GM18511 (cell line): ENCODE results near the gene MAEA.

ENCODE experiments used
- ATAC-seq: cut with Tn5 transposase; IDR thresholded peaks from one replicate; pipeline ENCODE4 v1.9.1; 2021; ENCODE audit warnings: mild to moderate bottlenecking, moderate library complexity; ENCODE audit not compliant: unreplicated experiment

MAEA gene

GRCh38 chr4:1376841-1377605, 87.3 kb downstream of the MAEA start:
- no peak for ATAC-seq

DNA sequence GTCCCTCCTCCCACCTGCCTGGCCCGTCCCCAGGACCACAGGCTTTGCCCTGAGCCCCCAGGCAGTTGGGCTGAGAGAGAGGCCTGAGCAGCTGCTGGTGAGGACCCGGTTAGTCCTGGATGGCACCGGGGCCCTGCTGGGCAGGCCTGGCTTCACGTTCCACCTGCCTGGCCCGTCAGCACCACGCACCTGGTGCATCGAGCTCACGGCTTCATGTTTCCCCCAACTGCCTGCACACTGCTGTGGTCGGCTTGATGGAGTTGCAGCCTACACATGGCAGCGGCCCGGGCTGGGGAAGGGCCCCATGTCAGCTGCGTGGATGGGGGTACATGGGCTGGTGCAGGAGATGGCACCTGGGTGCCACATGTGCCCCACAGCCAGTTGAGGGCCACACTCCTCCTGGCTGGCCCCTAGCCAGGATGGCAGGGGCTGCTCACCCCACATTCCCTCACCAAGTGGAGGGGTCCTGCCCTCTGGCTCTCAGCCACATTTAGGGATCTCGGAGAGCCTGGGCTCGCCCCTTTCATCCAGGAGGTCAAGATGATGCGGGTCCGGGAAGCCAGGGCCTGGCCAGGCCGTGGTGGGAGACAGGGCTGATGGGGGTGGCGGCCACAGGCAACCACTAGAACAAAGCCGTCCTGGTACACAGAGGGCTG, 88.0 kb downstream of the MAEA start:
- no peak for ATAC-seq

- ATAC-seq, result no peak
Observed at GRCh38 chr4:1378559-1379231, 89.0 kb downstream of the MAEA start.

GRCh38 chr4:1379351-1379781, 89.7 kb downstream of the MAEA start:
- no peak for ATAC-seq

GRCh38 chr4:1379801-1380331, 90.2 kb downstream of the MAEA start:
- no peak for ATAC-seq

DNA sequence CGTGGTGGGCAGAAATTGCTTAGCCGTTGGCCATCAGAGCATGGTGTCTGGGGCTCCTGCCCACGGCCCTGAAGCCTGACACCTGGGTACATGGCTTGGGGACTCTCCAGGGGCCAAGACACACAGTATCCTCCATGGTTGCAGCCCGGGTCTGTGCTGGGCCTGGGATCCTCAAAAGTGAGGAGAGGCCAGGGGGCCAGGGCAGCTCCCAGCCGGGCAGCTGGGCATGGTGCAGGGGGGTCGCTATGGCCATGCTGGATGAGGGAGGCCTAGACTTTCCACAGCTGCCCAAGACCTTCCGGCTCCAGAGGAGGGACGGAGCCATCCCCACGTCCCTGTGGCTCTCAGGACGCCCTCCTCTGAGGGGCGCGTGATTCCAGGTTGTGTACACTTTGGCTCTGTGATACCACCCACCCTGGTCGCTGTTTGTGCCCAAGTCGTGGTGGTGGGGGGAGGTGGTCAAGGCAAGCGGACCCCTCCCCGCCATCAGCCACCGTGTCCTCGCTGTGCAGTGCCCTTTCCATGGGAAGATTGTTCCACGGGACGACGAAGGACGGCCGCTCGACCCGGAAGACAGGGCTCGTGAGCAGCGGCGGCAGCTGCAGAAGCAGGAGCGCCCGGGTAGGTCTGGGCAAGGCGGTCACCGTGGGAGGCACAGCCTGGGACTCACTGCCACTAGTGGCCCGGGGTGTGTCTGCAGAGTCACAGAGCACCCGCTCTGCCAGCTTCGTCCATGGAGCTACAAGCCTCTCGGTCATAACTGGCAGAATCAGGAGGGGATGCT, 90.9 kb downstream of the MAEA start:
- no peak for ATAC-seq

DNA sequence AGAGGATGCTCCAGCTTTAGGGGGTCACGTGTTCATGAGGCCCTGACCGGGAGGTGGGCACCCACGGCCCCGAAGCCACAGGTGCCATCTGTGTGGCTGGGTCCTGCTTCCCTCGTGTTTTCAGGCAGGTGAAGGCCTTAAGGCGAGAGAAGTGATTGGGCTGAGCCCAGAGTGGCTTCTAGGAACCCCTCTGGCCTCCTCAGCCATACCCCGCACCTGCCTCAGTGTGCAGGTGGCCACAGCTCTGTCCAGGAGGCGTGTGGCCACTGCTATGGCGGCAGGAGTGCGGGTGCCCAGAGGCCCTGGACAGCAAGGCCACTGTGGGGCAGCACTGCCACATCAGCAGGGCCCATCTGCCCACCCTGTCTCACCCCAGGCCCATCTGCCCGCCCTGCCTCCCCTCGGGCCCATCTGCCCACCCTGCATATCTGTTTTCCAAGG, 91.5 kb downstream of the MAEA start:
- ATAC-seq, result no peak

DNA sequence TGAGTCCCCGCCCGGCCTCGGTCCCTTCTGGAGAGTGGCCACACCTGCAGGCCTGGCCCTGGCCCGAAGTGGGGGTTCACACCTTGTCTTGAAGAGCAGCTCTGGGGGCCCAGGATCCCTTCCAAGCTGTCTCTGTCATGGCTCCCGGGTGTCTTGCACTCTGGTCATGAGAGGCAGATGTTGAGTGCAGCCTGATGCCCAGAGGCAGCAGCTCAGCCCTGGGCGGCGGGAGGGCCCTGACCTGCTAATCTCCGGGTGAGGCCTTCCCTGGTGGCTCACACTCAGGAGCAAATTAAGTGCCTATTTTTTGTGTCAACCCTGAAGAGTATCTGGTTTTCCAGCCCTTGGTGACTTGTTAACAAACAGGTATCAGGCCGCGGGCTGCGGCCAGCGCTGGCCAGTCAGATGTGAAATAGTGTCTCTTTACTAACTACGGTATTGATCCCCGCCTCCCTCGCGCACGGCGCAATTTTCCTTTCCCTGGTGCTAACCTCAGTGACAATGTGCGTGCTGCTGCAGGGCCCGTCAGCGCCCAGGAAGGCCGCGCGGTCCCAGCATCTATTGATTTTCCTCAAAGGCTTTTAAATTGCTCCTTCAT, 92.4 kb downstream of the MAEA start:
- no peak for ATAC-seq

DNA sequence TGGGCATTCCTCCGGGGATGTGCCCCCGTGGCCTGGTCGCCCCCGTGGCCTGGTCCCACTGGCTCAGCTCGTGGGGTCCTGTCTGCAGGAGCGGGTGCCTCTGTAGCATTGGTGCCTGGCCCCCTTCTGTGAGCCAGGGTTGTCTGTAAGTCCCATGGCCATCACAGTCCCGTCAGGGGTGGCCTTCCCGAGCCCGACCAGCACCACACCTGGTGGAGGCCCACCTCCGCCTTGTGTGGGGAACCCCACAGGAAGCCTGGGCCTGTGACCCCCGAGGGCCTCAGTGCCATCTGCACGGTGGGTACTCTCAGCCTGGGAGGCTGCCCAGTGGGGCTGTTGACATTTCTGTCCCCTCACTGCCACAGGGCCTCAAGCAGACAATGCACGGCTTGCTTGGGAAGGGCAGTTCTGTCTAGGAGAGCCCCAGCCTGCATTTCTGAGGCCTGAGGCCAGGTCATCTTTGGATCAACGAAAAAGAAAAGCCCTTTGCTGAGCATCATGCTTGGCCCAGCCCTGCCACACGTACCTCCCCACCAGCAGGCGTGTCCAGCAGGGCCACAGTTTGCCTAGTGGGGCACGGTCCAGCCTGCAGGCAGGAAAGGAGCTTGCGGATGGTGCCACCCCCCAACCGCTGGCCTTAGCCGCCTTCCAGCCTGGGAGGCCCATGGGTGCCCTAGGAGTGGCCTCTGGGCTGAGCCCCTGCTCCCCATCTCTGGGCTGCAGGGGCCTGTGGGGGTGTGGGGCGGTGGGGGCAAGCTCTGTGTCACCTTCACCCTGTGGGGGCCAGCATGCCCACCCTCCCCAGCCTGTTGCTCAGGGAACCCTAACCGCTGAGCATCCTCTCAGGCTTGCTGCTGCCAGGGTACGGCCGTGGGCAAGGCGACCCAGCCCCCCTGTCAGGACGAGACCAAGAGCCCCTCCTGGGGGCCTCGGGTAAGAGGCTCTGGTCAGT, 93.4 kb downstream of the MAEA start:
- no peak for ATAC-seq

DNA sequence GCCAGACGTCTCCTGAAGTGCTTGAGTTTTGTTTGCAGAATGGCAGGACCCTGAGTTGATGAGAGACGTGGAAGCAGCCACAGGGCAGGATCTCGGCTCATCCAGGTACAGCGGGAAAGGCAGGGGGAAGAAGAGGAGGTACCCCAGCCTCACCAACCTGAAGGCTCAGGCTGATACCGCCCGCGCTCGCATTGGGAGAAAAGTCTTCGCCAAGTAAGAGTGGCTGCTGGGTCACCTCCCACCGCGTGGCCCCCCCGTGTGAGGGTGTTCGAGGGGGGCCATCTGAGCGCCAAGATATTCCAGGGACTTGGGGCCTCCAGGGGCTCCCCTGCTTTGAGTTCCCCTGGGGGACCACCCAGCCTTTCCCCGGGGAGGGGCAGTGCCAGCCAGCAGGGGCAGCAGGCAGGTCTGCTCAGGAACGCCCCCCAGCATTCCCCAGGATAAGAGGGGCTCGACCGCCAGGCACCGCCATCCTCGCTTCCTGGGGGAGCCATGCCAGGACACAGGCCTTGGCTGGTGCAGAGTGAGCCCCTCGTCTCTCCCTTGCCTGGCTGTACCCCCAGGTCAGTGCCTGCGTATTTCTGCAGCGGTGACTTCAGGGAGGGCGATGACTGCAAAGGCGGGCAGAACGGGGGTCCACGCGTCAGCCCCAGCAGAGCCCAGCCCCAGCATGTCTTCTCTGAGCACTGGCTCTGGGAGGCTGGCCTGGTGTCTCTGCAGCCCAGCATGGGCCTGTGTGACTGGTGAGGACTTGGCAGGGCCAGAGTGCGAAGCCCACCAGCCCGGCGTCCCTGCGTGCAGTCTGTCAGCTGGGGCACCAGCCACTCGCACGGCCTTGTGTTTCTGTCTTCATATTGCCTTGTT, 94.3 kb downstream of the MAEA start:
- ATAC-seq, result no peak

- no peak for ATAC-seq
Observed at GRCh38 chr4:1384675-1385372, 95.1 kb downstream of the MAEA start.

DNA sequence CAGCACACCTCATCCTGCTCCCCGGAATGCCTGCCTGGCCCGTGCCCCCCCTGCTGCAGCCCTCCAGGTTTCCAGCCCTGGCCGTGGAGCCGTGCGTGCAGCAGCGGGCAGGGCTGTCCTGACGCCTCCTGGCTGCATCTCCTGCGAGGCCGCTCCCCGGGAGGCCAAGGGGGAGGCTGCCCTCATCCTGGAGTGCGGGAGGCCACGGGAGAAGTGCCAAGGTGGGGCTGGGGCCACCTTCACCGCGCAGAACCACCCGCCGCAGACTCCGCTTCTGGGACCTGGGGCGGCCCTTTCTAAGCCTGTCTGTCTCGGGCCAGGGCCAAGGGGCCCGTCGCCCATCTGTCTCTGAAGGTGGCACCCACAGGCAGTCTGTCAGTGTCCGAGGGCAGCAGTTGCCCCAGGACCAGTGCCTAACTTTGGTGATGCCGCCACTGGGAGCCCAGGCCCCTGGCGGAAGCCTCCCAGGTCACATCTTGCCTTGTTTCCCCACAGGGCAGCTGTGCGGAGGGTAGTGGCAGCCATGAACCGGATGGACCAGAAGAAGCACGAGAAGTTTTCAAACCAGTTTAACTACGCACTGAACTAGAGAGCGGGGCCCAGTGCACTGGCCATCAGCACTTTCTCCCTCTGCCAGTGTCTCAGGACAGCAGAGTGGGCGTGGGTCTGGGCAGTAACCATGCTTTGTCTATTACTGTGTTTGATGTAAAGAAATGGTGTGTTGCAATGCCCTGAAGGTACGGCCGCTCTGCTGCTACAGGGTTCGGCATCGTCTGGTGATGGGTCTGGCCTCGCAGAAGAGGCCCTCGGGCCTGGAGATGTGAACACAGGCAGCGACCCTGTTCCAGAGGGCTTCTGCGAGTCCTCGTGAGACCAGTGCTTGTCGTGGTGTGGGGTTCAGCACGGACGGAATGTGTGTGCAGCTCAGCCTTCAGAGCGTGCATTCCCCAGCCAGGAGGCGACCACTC, 96.0 kb downstream of the MAEA start:
- ATAC-seq, result no peak
